LNCaP clone FGC (cell line): Measurements from ENCODE around the gene IQSEC1.

Source experiments
- DNase-seq: peaks from one replicate; pipeline ENCODE4 v3.0.0-alpha.2; 2011; ENCODE audit warnings: low read depth
- H3K4me3 ChIP-seq: 2 replicates; pipeline ENCODE4 v1.5.1; 2011; ENCODE audit warnings: mild to moderate bottlenecking, low read depth, low read length, control low read depth
- CTCF ChIP-seq: IDR thresholded peaks from 2 replicates; pipeline ENCODE4 v1.5.1; 2012; ENCODE audit warnings: mild to moderate bottlenecking; ENCODE audit not compliant: control insufficient read depth, insufficient read depth; ENCODE audit errors: extremely low read depth

Gene IQSEC1

GRCh38 chr3:13072600-13073325 is 466 bp downstream of the IQSEC1 start:
- no peak for TF ChIP-seq CTCF
- no peak for DNase-seq
- H3K4me3 ChIP-seq, result no peak overlapping the region

- H3K4me3 ChIP-seq, result no peak overlapping the region
- DNase-seq, result peak; percentile 14
- TF ChIP-seq CTCF, result no peak
These were observed 1.0 kb downstream of the IQSEC1 start for GRCh38 chr3:13072239-13072599.

GRCh38 chr3:13071695-13072094 is 1.5 kb downstream of the IQSEC1 start:
- DNase-seq, result no peak
- TF ChIP-seq CTCF, result no peak
- H3K4me3 ChIP-seq, result no peak overlapping the region

- DNase-seq, result no peak
- TF ChIP-seq CTCF, result no peak
- no peak overlapping the region for H3K4me3 ChIP-seq
These were observed 2.7 kb downstream of the IQSEC1 start for GRCh38 chr3:13070391-13071070.

GRCh38 chr3:13069495-13069894 is 3.7 kb downstream of the IQSEC1 start:
- no peak for DNase-seq
- no peak overlapping the region for H3K4me3 ChIP-seq
- no peak for TF ChIP-seq CTCF

GRCh38 chr3:13068269-13069010 is 4.8 kb downstream of the IQSEC1 start:
- H3K4me3 ChIP-seq, result no peak overlapping the region
- DNase-seq, result no peak
- no peak for TF ChIP-seq CTCF
